ENCODE data around the gene PPP1R37. TPM values are rescaled to one million over a fixed set of nuclear protein-coding genes. Genes with fewer than 3 reads are reported as not detected.

Gene PPP1R37
- total RNA-seq, 1 experiment from 2014 or later = 46.4 TPM

DNA sequence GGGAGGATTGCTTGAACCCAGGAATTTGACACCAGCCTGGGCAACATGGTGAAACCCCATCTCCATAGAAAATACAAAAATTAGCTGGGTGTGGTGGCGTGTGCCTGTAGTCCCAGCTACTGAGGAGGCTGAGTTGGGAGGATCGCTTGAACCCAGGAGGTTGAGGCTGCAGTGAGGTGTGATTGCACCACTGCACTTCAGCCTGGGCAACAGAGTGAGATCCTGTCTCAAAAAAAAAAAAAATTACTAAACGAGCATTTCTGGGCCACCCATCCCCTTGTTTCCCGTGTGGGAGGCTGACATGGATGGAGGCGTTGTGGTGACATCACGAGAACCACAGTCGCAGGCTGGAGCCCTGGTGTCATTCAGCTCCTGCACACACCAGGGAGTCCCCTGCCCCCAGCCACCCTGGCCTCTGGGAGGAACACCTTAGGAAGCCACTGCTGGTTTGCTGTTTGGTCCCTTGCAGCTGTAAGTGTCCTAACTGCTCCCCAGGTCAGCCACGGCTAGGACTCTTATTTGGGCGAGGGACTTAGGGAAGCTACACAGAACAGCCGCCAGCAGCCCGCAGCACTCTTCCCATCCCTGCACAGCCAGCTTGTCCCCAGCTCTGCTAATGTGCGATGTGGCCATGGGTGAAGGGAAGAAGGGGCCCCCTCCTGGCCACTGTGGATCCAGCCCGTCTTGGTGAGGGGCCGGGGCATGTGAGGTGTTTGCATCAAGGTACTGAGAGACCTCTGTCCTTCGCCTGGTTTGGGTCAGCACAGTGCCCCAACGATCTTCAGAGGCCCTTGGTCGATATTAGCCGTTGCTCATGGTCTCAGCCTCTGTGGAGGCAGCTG is 55.1 kb downstream of the PPP1R37 start:
- no peaks in the 10 kb centered on the region for H3K36me3 ChIP-seq (ENCODE audit: low read depth, low read length)
- no TSS peak for BruUV-seq (replicated peaks)

DNA sequence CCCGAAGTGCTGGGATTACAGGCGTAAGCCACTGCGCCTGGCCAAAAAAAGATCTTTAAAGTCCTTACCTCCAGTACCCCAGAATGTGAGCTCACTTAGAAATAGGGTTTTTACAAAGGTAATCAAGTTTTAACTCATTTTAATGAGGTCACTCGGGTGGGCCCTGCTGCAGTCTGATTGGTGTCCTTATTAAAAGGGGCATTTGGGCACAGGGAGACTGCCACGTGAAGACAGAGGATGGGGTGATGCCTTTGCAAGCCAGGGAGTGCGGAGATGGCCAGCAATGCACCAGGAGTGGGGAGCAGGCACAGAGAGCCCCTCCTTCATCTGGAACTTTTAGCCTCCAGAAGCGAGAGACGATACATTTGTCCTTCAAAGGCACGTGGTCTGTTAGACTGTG is 56.1 kb downstream of the PPP1R37 start:
- Histone ChIP-seq H3K9ac (ENCODE audit: low read length) (no peak overlapping the region), H3K79me2 (ENCODE audit: low read length) (no peaks in the 10 kb centered on the region), H3K4me3 (ENCODE audit: low read length) (no peak overlapping the region), H3K9me3 (ENCODE audit: low read length) (no peaks in the 10 kb centered on the region), H2AFZ (ENCODE audit: low read length) (no peak overlapping the region), H3K36me3 (ENCODE audit: low read depth, low read length) (no peaks in the 10 kb centered on the region), H3K4me2 (ENCODE audit: low read length) (no peak overlapping the region), H4K20me1 (ENCODE audit: low read length) (no peaks in the 10 kb centered on the region), H3F3A (ENCODE audit: low read length, unreplicated experiment) (no peaks in the 10 kb centered on the region), H3K9me2 (replicated peaks; ENCODE audit: low read length) (no peaks in the 10 kb centered on the region), H3K4me1 (ENCODE audit: insufficient read depth, low read length) (peaks cover 5% of the 10 kb centered on the region; the same call in 1 of the 2 replicates), H3K27me3 (ENCODE audit: low read length) (no peaks in the 10 kb centered on the region), H3K27ac (ENCODE audit: low read length) (no peak overlapping the region)
- intact Hi-C loops (cut with micrococcal nuclease) = no loop called here
- TF ChIP-seq EZH2 (IDR thresholded peaks at IDR 0.05; ENCODE audit: low read length, unreplicated experiment) (no peak), EZH2phosphoT487 (IDR thresholded peaks at IDR 0.05; ENCODE audit: borderline replicate concordance, low read length) (no peak)
- TF ChIP-seq, protein P1, sequence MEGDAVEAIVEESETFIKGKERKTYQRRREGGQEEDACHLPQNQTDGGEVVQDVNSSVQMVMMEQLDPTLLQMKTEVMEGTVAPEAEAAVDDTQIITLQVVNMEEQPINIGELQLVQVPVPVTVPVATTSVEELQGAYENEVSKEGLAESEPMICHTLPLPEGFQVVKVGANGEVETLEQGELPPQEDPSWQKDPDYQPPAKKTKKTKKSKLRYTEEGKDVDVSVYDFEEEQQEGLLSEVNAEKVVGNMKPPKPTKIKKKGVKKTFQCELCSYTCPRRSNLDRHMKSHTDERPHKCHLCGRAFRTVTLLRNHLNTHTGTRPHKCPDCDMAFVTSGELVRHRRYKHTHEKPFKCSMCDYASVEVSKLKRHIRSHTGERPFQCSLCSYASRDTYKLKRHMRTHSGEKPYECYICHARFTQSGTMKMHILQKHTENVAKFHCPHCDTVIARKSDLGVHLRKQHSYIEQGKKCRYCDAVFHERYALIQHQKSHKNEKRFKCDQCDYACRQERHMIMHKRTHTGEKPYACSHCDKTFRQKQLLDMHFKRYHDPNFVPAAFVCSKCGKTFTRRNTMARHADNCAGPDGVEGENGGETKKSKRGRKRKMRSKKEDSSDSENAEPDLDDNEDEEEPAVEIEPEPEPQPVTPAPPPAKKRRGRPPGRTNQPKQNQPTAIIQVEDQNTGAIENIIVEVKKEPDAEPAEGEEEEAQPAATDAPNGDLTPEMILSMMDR (conservative IDR thresholded peaks at IDR 0.05; ENCODE audit: low read depth, low read length) = no peak
- ATAC-seq = no peak
- no peak for DNase-seq
- no TSS peak for BruUV-seq (replicated peaks)
- CTCF ChIA-PET = no interaction called here
- POLR2A ChIA-PET (ENCODE audit: unreplicated experiment) = interaction anchor here (0.5 kb wide), 1 partner anchor 30 kb away, joined by 3 read pairs; the partner anchor contains the start of gene BLOC1S3

More for the DNA sequence above, 55.1 kb downstream of the PPP1R37 start:
- Histone ChIP-seq H3K27ac (ENCODE audit: low read length) (no peak overlapping the region), H2AFZ (ENCODE audit: low read length) (no peak overlapping the region), H3K4me1 (ENCODE audit: insufficient read depth, low read length) (peaks cover 4% of the 10 kb centered on the region; the same call in 1 of the 2 replicates), H3K9me3 (ENCODE audit: low read length) (no peaks in the 10 kb centered on the region), H3K27me3 (ENCODE audit: low read length) (no peaks in the 10 kb centered on the region), H3K9me2 (replicated peaks; ENCODE audit: low read length) (no peaks in the 10 kb centered on the region), H4K20me1 (ENCODE audit: low read length) (no peaks in the 10 kb centered on the region), H3K9ac (ENCODE audit: low read length) (no peak overlapping the region), H3K4me2 (ENCODE audit: low read length) (no peak overlapping the region), H3K4me3 (ENCODE audit: low read length) (no peak overlapping the region), H3K79me2 (ENCODE audit: low read length) (no peaks in the 10 kb centered on the region), H3F3A (ENCODE audit: low read length, unreplicated experiment) (no peaks in the 10 kb centered on the region)
- CTCF ChIA-PET = no interaction called here
- ATAC-seq = no peak
- POLR2A ChIA-PET (ENCODE audit: unreplicated experiment) = no interaction called here
- intact Hi-C loops (cut with micrococcal nuclease) = no loop called here
- TF ChIP-seq EZH2 (IDR thresholded peaks at IDR 0.05; ENCODE audit: low read length, unreplicated experiment) (no peak), EZH2phosphoT487 (IDR thresholded peaks at IDR 0.05; ENCODE audit: borderline replicate concordance, low read length) (no peak)
- TF ChIP-seq, protein P1 (conservative IDR thresholded peaks at IDR 0.05; ENCODE audit: low read depth, low read length) = no peak
- no peak for DNase-seq

- Histone ChIP-seq H3K4me3 (ENCODE audit: low read length) (no peak overlapping the region), H3K4me1 (ENCODE audit: insufficient read depth, low read length) (peaks cover 9% of the 10 kb centered on the region; the same call in 1 of the 2 replicates), H3F3A (ENCODE audit: low read length, unreplicated experiment) (no peaks in the 10 kb centered on the region), H3K9me2 (replicated peaks; ENCODE audit: low read length) (no peaks in the 10 kb centered on the region), H3K9me3 (ENCODE audit: low read length) (no peaks in the 10 kb centered on the region), H4K20me1 (ENCODE audit: low read length) (no peaks in the 10 kb centered on the region), H3K79me2 (ENCODE audit: low read length) (no peaks in the 10 kb centered on the region), H3K27me3 (ENCODE audit: low read length) (no peaks in the 10 kb centered on the region), H2AFZ (ENCODE audit: low read length) (no peak overlapping the region), H3K36me3 (ENCODE audit: low read depth, low read length) (no peaks in the 10 kb centered on the region), H3K27ac (ENCODE audit: low read length) (no peak overlapping the region), H3K9ac (ENCODE audit: low read length) (no peak overlapping the region), H3K4me2 (ENCODE audit: low read length) (no peak overlapping the region)
- BruUV-seq (replicated peaks) = no TSS peak
- intact Hi-C loops (cut with micrococcal nuclease) = no loop called here
- ATAC-seq (no peak), DNase-seq (no peak)
- TF ChIP-seq, protein P1 (conservative IDR thresholded peaks at IDR 0.05; ENCODE audit: low read depth, low read length) = no peak
- TF ChIP-seq EZH2 (IDR thresholded peaks at IDR 0.05; ENCODE audit: low read length, unreplicated experiment) (no peak), EZH2phosphoT487 (IDR thresholded peaks at IDR 0.05; ENCODE audit: borderline replicate concordance, low read length) (no peak)
- POLR2A ChIA-PET (ENCODE audit: unreplicated experiment) = no interaction called here
- CTCF ChIA-PET = interaction anchor here (1.2 kb wide), 1 partner anchor 59 kb away, joined by 10 read pairs; no protein-coding TSS in a partner anchor
Measured at GRCh38 chr19:45150180-45150579, 57.2 kb downstream of the PPP1R37 start.

All from PC-3 (cell line).